Esophagus (tissue), 2 donors: Measurements from ENCODE around the gene CEP170. TPM values are rescaled to one million over a fixed set of nuclear protein-coding genes. Genes with fewer than 3 reads are reported as not detected.

Source experiments
- H3K27ac ChIP-seq, 2 donors: one replicate each; pipeline ENCODE4 v1.5.1; 2013; ENCODE audit warnings: low read depth in 2 of 2, mild to moderate bottlenecking in 2 of 2, inconsistent platforms in 1 of 2, low read length in 1 of 2, moderate library complexity in 1 of 2
- H3K27me3 ChIP-seq, 2 donors: one replicate each; pipeline ENCODE4 v1.6.1; 2013; ENCODE audit warnings: low read length in 2 of 2, control low read depth in 1 of 2, mild to moderate bottlenecking in 1 of 2; ENCODE audit not compliant: insufficient read depth in 2 of 2, control insufficient read depth in 1 of 2
- H3K36me3 ChIP-seq, 2 donors: one replicate each; pipeline ENCODE4 v1.6.1; 2013; ENCODE audit warnings: low read length in 1 of 2; ENCODE audit not compliant: control insufficient read depth in 2 of 2, insufficient read depth in 2 of 2
- H3K4me1 ChIP-seq, 2 donors: one replicate each; pipeline ENCODE4 v1.6.1; 2013; ENCODE audit warnings: low read length in 1 of 2; ENCODE audit not compliant: control insufficient read depth in 2 of 2, insufficient read depth in 2 of 2
- H3K4me3 ChIP-seq, 2 donors: one replicate each; pipeline ENCODE4 v1.5.1; 2013; ENCODE audit warnings: low read length in 2 of 2, mild to moderate bottlenecking in 2 of 2, low read depth in 1 of 2, moderate library complexity in 1 of 2
- H3K9me3 ChIP-seq, 2 donors: one replicate each; pipeline ENCODE4 v1.6.1; 2013; ENCODE audit warnings: mild to moderate bottlenecking in 2 of 2, low read depth in 1 of 2, low read length in 1 of 2, moderate library complexity in 1 of 2; ENCODE audit not compliant: control insufficient read depth in 2 of 2, insufficient read depth in 1 of 2
- WGBS, 2 donors: extraction: QIAGEN DNeasy Blood & Tissue Kit; methylation state at CpG; one replicate each; pipeline ENCODE4 v1.1.7; 2013; 5-methylcytosine and 5-hydroxymethylcytosine counted together
- polyA plus RNA-seq, 2 donors: library from polyadenylated mRNA; stranded (reverse); fragments of 200-250 nt; gene quantifications; one replicate each; pipeline ENCODE4 v1.2.3, GENCODE V29; 2013
- donor health status: healthy with polysubstance abuse.
- donor health status: Bipolar disorder and iron deficiency.

CEP170 gene
- 1 to 10 TPM; 3.2 to 4.6 TPM for polyA plus RNA-seq

- Histone ChIP-seq H3K4me1 (no peaks in the 10 kb centered on the region), H3K4me3 (peak within 1 kb of the TSS; percentile 78 to 80)
Observed at GRCh38 chr1:243254927-243255790, at the start of gene CEP170. Gene CEP170, minus strand, starts transcription at chr1:243255281. Its CDS starts 30,001 bp downstream, at chr1:243225280.

GRCh38 chr1:243301059-243301458, 46.0 kb upstream of the CEP170 start:
- Histone ChIP-seq H3K4me3 (no peak overlapping the region), H3K27ac (no peak overlapping the region), H3K27me3 (no peaks in the 10 kb centered on the region), H3K4me1 (no peaks in the 10 kb centered on the region), H3K9me3 (no peaks in the 10 kb centered on the region), H3K36me3 (no peaks in the 10 kb centered on the region)
- WGBS, 2 donors, result 92 to 93% methylated on average over 2 of the region's 2 CpGs

More at GRCh38 chr1:243254927-243255790, at the start of gene CEP170:
- WGBS, 2 donors, result 0% methylated on average over 69 to 74 of the region's 74 CpGs
- Histone ChIP-seq H3K9me3 (no peaks in the 10 kb centered on the region), H3K36me3 (no peaks in the 10 kb centered on the region), H3K27ac (peak within 1 kb of the TSS; percentile 91 to 99), H3K27me3 (no peaks in the 10 kb centered on the region)

GRCh38 chr1:243299069-243299468, 44.0 kb upstream of the CEP170 start:
- Histone ChIP-seq H3K4me3 (no peak overlapping the region), H3K27me3 (no peaks in the 10 kb centered on the region), H3K27ac (no peak overlapping the region), H3K36me3 (no peaks in the 10 kb centered on the region), H3K9me3 (no peaks in the 10 kb centered on the region), H3K4me1 (no peaks in the 10 kb centered on the region)
- WGBS, 2 donors, result 95 to 96% methylated on average over 1 of the region's 1 CpG

GRCh38 chr1:243294723-243295121, 39.6 kb upstream of the CEP170 start:
- Histone ChIP-seq H3K36me3 (peaks cover 0 to 2% of the 10 kb centered on the region in 2 donors), H3K9me3 (no peaks in the 10 kb centered on the region), H3K4me3 (no peak overlapping the region), H3K27ac (no peak overlapping the region), H3K27me3 (no peaks in the 10 kb centered on the region), H3K4me1 (no peaks in the 10 kb centered on the region)
- 54 to 69% methylated on average over 3 of the region's 3 CpGs for WGBS, 2 donors

- WGBS, 2 donors, result 67 to 76% methylated on average over 3 to 4 of the region's 4 CpGs
- no peaks in the 10 kb centered on the region for H3K27me3 ChIP-seq
- H3K36me3 ChIP-seq, result peaks cover 0 to 2% of the 10 kb centered on the region in 2 donors
- H3K9me3 ChIP-seq, result no peaks in the 10 kb centered on the region
- no peaks in the 10 kb centered on the region for H3K4me1 ChIP-seq
- H3K27ac ChIP-seq, result no peak overlapping the region
- no peak overlapping the region for H3K4me3 ChIP-seq
Observed at GRCh38 chr1:243293941-243294722, 39.1 kb upstream of the CEP170 start.

- WGBS, 2 donors, result 98% methylated on average over 5 of the region's 5 CpGs
- no peak overlapping the region for H3K27ac ChIP-seq
- no peak overlapping the region for H3K4me3 ChIP-seq
- H3K36me3 ChIP-seq, result peaks cover 0 to 2% of the 10 kb centered on the region in 2 donors
- H3K27me3 ChIP-seq, result no peaks in the 10 kb centered on the region
- no peaks in the 10 kb centered on the region for H3K4me1 ChIP-seq
- H3K9me3 ChIP-seq, result no peaks in the 10 kb centered on the region
Observed at GRCh38 chr1:243292117-243292516, 37.0 kb upstream of the CEP170 start.

- WGBS, 2 donors, result 88 to 96% methylated on average over 1 of the region's 1 CpG
- Histone ChIP-seq H3K4me3 (no peak overlapping the region), H3K4me1 (no peaks in the 10 kb centered on the region), H3K27ac (no peak overlapping the region), H3K9me3 (no peaks in the 10 kb centered on the region), H3K36me3 (peaks cover 0 to 4% of the 10 kb centered on the region in 2 donors), H3K27me3 (no peaks in the 10 kb centered on the region)
Observed at GRCh38 chr1:243291292-243291691, 36.2 kb upstream of the CEP170 start.

GRCh38 chr1:243288062-243288461, 33.0 kb upstream of the CEP170 start:
- WGBS, 2 donors, result 84 to 85% methylated on average over 6 of the region's 6 CpGs
- Histone ChIP-seq H3K4me3 (no peak overlapping the region), H3K36me3 (peaks cover 0 to 6% of the 10 kb centered on the region in 2 donors), H3K27me3 (no peaks in the 10 kb centered on the region), H3K4me1 (no peaks in the 10 kb centered on the region), H3K27ac (no peak overlapping the region), H3K9me3 (no peaks in the 10 kb centered on the region)

- H3K4me1 ChIP-seq, result no peaks in the 10 kb centered on the region
- no peaks in the 10 kb centered on the region for H3K27me3 ChIP-seq
- no peaks in the 10 kb centered on the region for H3K9me3 ChIP-seq
- H3K4me3 ChIP-seq, result no peak overlapping the region
- H3K36me3 ChIP-seq, result peaks cover 0 to 6% of the 10 kb centered on the region in 2 donors
- no peak overlapping the region for H3K27ac ChIP-seq
- WGBS, 2 donors, result 28 to 32% methylated on average over 1 of the region's 1 CpG
Observed at GRCh38 chr1:243287652-243288051, 32.6 kb upstream of the CEP170 start.
